Testis (tissue), 3 donors: Measurements from ENCODE around the gene OAS2. TPM values are rescaled to one million over a fixed set of nuclear protein-coding genes. Genes with fewer than 3 reads are reported as not detected.

Experiments
- DNase-seq: peaks from one replicate; pipeline ENCODE4 v3.0.0-alpha.2; 2019
- H3K27ac ChIP-seq, 2 donors: fragments of 200-600 bp; sonication (generic); one replicate each; pipeline ENCODE4 v1.5.1; 2019
- H3K27me3 ChIP-seq: fragments of 200-600 bp; sonication (generic); one replicate; pipeline ENCODE4 v1.5.1; 2019
- H3K36me3 ChIP-seq: fragments of 200-600 bp; sonication (generic); one replicate; pipeline ENCODE4 v1.5.1; 2017; ENCODE audit warnings: low read depth; ENCODE audit errors: missing control alignments
- H3K4me1 ChIP-seq: fragments of 200-600 bp; sonication (generic); one replicate; pipeline ENCODE4 v1.5.1; 2019
- H3K4me3 ChIP-seq, 2 donors: fragments of 200-600 bp; sonication (generic); one replicate each; pipeline ENCODE4 v1.5.1; 2017 to 2019
- H3K9me3 ChIP-seq: fragments of 200-600 bp; sonication (generic); one replicate; pipeline ENCODE4 v1.5.1; 2017
- POLR2A ChIP-seq: fragments of 450-650 bp; IDR thresholded peaks from one replicate; pipeline ENCODE4 v1.6.1; 2017; ENCODE audit warnings: antibody characterized with exemption, mild to moderate bottlenecking, moderate library complexity
- WGBS, 2 donors: methylation state at CpG; one replicate each; pipeline ENCODE4 v1.1.5; 2018; 5-methylcytosine and 5-hydroxymethylcytosine counted together
- intact Hi-C: fragments of 100-400 bp; cut with DNase I; formaldehyde crosslinking; loops from one replicate; pipeline ENCODE4 v1.15.1; 2023; ENCODE audit warnings: low total_unique reads
- polyA plus RNA-seq: library from polyadenylated mRNA; stranded (reverse); fragments of 350-450 nt; fragmentation: Illumina TruSeq; extraction: RNeasy Lipid Tissue Mini Kit (QIAGEN cat#74804); gene quantifications from one replicate; pipeline ENCODE4 v1.2.3, GENCODE V29; 2014; ENCODE audit warnings: low read depth, low replicate concordance; ENCODE audit not compliant: insufficient read depth
- total RNA-seq, 2 donors: library from RNA; depleted of rRNA; stranded (reverse); fragments of >200 nt; gene quantifications; one replicate each; pipeline ENCODE4 v1.2.3, GENCODE V29; 2016
- TF ChIP-seq, protein P1 (sequence below), 3 experiments: fragments of 450-650 bp in 2 of 3; fragments of 200-600 bp in 1 of 3; sonication (generic) in 1 of 3; IDR thresholded peaks; one replicate each; pipeline ENCODE4 v1.5.1; 2016 to 2019; ENCODE audit warnings: antibody characterized with exemption in 3 of 3, mild to moderate bottlenecking in 2 of 3, moderate library complexity in 1 of 3

OAS2 gene
- total and polyA plus RNA-seq, 3 donors from 2014 or later: 3.2 to 9.0 (median 3.5) TPM

DNA sequence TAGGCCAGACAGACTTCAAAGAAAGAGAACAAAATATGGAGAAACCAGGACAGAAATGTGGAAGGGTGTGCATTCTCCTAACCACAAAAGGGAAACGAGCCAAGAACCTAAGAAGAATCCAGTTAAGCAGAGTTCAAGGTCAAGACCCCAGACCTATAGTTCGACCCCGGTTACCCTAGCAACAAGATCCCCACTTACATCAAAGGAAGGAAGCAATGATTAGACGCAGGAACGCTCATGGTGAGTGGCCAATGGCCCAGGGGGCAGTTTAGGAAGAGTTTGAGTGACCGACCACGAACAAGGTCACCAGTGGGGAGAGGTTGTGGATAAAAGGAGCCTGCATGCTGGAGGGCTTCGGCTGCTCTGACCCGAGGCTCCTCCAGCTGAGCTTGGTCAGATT is 36.2 kb downstream of the OAS2 start:
- Histone ChIP-seq H3K27me3 (no peaks in the 10 kb centered on the region), H3K4me1 (no peaks in the 10 kb centered on the region), H3K27ac (no peak overlapping the region), H3K4me3 (no peak overlapping the region), H3K36me3 (no peaks in the 10 kb centered on the region), H3K9me3 (no peaks in the 10 kb centered on the region)
- no peak for TF ChIP-seq POLR2A
- TF ChIP-seq, protein P1, sequence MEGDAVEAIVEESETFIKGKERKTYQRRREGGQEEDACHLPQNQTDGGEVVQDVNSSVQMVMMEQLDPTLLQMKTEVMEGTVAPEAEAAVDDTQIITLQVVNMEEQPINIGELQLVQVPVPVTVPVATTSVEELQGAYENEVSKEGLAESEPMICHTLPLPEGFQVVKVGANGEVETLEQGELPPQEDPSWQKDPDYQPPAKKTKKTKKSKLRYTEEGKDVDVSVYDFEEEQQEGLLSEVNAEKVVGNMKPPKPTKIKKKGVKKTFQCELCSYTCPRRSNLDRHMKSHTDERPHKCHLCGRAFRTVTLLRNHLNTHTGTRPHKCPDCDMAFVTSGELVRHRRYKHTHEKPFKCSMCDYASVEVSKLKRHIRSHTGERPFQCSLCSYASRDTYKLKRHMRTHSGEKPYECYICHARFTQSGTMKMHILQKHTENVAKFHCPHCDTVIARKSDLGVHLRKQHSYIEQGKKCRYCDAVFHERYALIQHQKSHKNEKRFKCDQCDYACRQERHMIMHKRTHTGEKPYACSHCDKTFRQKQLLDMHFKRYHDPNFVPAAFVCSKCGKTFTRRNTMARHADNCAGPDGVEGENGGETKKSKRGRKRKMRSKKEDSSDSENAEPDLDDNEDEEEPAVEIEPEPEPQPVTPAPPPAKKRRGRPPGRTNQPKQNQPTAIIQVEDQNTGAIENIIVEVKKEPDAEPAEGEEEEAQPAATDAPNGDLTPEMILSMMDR (IDR thresholded peaks at IDR 0.05): no peak
- intact Hi-C loops: no loop called here
- no peak for DNase-seq
- 70 to 73% methylated on average over 9 of the region's 9 CpGs for WGBS, 2 donors

DNA sequence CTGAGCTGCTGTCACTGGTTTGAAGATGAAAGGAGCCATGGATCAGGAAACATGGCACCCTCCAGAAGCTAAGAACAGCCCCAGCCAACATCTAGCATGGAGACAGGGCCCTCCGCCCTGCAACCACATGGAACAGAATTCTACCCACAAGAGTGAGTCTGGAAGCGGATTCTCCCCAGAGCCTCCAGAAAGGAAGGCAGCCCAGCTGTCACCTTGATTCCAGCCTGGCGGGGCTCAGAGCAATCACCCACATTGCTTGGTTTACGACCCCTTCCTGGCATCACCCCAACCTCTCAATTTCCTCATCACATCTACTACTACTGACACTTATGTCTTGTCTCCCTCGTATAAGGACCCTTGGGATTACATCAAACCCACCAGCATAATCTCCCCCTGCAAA is 38.5 kb downstream of the OAS2 start:
- no peak overlapping the region for H3K4me3 ChIP-seq
- H3K36me3 ChIP-seq: no peaks in the 10 kb centered on the region
- TF ChIP-seq POLR2A: no peak
- TF ChIP-seq, protein P1 (IDR thresholded peaks at IDR 0.05): no peak
- no peaks in the 10 kb centered on the region for H3K9me3 ChIP-seq
- intact Hi-C loops: no loop called here
- no peak overlapping the region for H3K27ac ChIP-seq
- WGBS, 2 donors: 80 to 87% methylated on average over 5 of the region's 5 CpGs
- H3K4me1 ChIP-seq: no peaks in the 10 kb centered on the region
- DNase-seq: no peak
- H3K27me3 ChIP-seq: no peaks in the 10 kb centered on the region

DNA sequence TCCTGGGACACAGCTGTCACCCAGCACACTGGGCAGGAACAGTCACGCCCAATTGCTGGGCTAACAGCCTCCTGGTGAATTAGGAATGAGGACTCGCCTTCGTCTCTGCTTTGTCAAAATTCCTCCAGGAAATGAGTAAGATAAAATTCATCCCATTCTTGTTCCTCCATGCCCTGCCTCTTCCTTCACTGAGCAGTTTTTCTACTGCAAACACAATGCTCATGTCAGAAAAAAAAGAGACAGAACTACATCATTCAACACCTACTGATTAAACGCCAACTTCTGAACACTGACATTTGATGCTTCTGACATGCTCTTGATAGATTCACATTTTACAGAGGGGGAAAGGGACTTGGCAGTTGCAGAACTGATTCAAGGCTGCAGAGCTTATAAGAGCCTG is 40.7 kb downstream of the OAS2 start:
- H3K9me3 ChIP-seq: no peaks in the 10 kb centered on the region
- WGBS, 2 donors: 56 to 62% methylated on average over 4 of the region's 4 CpGs
- intact Hi-C loops: no loop called here
- DNase-seq: no peak
- TF ChIP-seq, protein P1 (IDR thresholded peaks at IDR 0.05): no peak
- no peak for TF ChIP-seq POLR2A
- H3K27me3 ChIP-seq: no peaks in the 10 kb centered on the region
- H3K27ac ChIP-seq: no peak overlapping the region
- H3K4me1 ChIP-seq: no peaks in the 10 kb centered on the region
- no peaks in the 10 kb centered on the region for H3K36me3 ChIP-seq
- H3K4me3 ChIP-seq: no peak overlapping the region

DNA sequence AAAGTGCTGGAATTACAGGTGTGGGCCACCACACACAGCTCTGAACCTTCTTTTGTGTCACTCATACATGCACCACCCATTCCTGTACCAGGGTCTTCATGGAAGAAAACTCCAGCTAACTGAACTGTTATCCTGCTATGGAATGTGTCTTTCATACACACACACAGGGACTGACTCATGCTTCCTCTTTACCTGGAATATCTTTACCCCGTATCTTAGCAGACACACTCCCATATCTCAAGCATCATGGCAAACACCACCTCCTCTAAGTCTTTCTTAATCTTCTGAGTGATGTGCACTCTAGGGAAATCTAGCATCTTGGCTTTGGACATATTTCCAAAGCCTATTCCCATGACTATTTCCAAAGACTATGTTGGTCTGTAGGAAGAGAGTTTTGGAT is 43.2 kb downstream of the OAS2 start:
- Histone ChIP-seq H3K4me1 (no peaks in the 10 kb centered on the region), H3K36me3 (no peaks in the 10 kb centered on the region), H3K27me3 (no peaks in the 10 kb centered on the region), H3K27ac (no peak overlapping the region), H3K9me3 (no peaks in the 10 kb centered on the region), H3K4me3 (no peak overlapping the region)
- WGBS, 2 donors: 70 to 89% methylated on average over 1 of the region's 1 CpG
- TF ChIP-seq, protein P1 (IDR thresholded peaks at IDR 0.05): no peak
- TF ChIP-seq POLR2A: no peak
- DNase-seq: no peak
- intact Hi-C loops: no loop called here

DNA sequence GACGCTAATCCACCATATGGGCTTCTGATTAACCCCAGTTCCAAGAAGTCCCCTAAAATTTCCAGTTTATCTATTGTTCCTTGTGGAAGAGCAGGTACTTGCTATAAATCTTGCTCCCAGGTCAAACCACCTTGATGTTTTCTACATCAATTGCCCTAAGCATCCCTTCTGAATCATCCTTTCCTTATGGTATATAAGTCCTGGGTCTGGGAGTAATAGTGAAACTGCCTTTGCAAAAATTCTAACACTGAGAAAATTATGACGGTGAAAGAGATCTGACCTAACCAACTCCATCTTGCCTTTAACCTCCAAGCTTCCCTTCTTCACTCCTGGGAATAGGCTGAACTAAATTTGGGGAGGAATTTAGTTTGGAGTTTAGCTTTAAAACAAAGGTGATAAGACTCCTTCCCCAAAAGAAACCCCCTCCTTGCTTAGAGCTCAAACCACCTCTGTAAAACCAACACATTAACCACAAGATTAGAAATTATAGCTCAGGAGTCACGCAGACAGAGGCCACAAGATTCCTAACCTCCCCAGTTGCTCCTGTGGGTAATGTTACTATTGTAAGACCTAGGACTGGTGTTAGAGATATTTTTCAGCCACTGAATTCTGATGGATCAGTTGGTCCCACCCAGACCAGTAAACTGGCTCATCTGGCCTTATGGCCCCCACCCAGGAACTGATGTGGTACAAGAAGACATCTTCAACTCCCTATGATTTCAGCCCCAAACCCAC is 44.4 kb downstream of the OAS2 start:
- intact Hi-C loops: no loop called here
- no peaks in the 10 kb centered on the region for H3K4me1 ChIP-seq
- no peak overlapping the region for H3K4me3 ChIP-seq
- H3K27me3 ChIP-seq: no peaks in the 10 kb centered on the region
- 90 to 94% methylated on average over 3 of the region's 3 CpGs for WGBS, 2 donors
- TF ChIP-seq, protein P1 (IDR thresholded peaks at IDR 0.05): no peak
- TF ChIP-seq POLR2A: no peak
- no peak for DNase-seq
- no peaks in the 10 kb centered on the region for H3K9me3 ChIP-seq
- H3K27ac ChIP-seq: no peak overlapping the region
- no peaks in the 10 kb centered on the region for H3K36me3 ChIP-seq
